Measurements from ENCODE around the gene ITFG2. TPM values are rescaled to one million over a fixed set of nuclear protein-coding genes. Genes with fewer than 3 reads are reported as not detected.

The ITFG2 gene
- total and polyA plus RNA-seq, 2 of the 13 experiments (the other 11 are each of a cell fraction or from before 2014, with no cell fraction given) = 14.8 to 15.5 TPM

DNA sequence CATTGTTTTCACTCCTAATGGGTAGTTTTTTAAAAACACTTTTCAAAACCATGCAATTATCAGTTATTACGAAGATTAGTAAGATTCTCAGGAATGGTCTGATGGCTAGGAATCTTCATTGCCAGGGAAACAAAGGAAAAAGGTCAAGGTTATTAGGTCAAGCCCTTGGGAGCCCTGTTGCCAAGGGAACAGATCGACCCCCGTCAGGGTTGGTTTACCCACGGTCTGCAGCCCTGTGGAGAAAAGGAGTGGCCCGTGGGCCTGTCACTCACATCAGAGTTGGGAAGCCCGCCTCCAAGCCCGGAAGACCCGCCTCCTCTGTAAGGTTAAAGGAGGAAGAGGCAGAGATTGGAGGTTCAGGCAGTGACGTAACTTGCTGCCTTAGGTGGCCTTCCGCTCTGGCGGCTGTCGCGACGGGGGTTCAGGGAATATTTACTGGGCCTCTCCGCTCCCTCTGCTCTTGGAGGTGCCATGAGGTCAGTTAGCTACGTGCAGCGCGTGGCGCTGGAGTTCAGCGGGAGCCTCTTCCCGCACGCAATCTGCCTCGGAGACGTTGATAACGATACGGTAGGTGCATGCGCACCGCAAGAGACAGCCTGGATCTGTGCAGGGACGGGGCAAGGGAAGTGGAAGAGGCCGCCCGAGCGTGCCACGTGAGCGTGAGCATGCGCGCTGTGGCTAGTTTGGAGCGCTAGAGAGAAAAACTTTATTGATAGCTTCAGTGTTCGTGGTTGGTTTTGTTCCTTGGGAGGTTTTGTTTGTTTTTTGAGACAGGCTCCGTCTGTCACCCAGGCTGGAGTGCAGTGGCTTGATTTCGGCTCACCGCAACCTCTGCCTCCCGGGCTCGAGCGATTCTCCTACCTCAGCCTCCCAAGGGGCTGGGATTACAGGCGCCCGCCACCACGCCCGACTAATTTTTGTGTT lies at the start of gene ITFG2 (continued):
- TF ChIP-seq KDM3A (CRISPR knock-in tag; IDR thresholded peaks at IDR 0.05; ENCODE audit: low read depth) (peak; percentile 88; the same call in 1 of the 2 replicates), ZNF337 (CRISPR knock-in tag; IDR thresholded peaks at IDR 0.05; ENCODE audit: borderline replicate concordance, low read depth) (peak; percentile 61; the same call in 1 of the 2 replicates), ZMYM4 (CRISPR knock-in tag; IDR thresholded peaks at IDR 0.05) (peak; percentile 93), GPN1 (CRISPR knock-in tag; IDR thresholded peaks at IDR 0.05; ENCODE audit: borderline replicate concordance) (0 out of 2 replicates have a peak, but pooled peaks have one; percentile 40), ZNF317 (CRISPR knock-in tag; IDR thresholded peaks at IDR 0.05) (peak; percentile 83), SALL2 (CRISPR knock-in tag; IDR thresholded peaks at IDR 0.05) (peak; percentile 96), GFI1 (CRISPR knock-in tag; IDR thresholded peaks at IDR 0.05; ENCODE audit: borderline replicate concordance) (peak; percentile 85), SMAD1 (CRISPR knock-in tag; IDR thresholded peaks at IDR 0.05; ENCODE audit: borderline replicate concordance, low read depth) (peak; percentile 84; the same call in 1 of the 2 replicates), YEATS2 (CRISPR knock-in tag; IDR thresholded peaks at IDR 0.05; ENCODE audit: borderline replicate concordance) (peak; percentile 97), HMG20B (CRISPR knock-in tag; conservative IDR thresholded peaks at IDR 0.05) (no peak; the same call in 1 of the 2 replicates), MYNN (CRISPR knock-in tag; IDR thresholded peaks at IDR 0.05; ENCODE audit: low read depth) (no peak), ZNF782 (CRISPR knock-in tag; IDR thresholded peaks at IDR 0.05; ENCODE audit: borderline replicate concordance) (peak; percentile 91), ZKSCAN8 (CRISPR knock-in tag; IDR thresholded peaks at IDR 0.05; ENCODE audit: borderline replicate concordance) (peak; percentile 90; the same call in 1 of the 2 replicates), NFE2 (CRISPR knock-in tag; IDR thresholded peaks at IDR 0.05) (no peak), RELA (CRISPR knock-in tag; IDR thresholded peaks at IDR 0.05) (no peak), MIER3 (CRISPR knock-in tag; IDR thresholded peaks at IDR 0.05; ENCODE audit: borderline replicate concordance) (peak; percentile 85), ZNF747 (CRISPR knock-in tag; IDR thresholded peaks at IDR 0.05; ENCODE audit: borderline replicate concordance) (0 out of 2 replicates have a peak, but pooled peaks have one; percentile 77), PRMT3 (CRISPR knock-in tag; IDR thresholded peaks at IDR 0.05; ENCODE audit: borderline replicate concordance, low read depth) (0 out of 2 replicates have a peak, but pooled peaks have one; percentile 68)
- TF ChIP-seq, protein P1, sequence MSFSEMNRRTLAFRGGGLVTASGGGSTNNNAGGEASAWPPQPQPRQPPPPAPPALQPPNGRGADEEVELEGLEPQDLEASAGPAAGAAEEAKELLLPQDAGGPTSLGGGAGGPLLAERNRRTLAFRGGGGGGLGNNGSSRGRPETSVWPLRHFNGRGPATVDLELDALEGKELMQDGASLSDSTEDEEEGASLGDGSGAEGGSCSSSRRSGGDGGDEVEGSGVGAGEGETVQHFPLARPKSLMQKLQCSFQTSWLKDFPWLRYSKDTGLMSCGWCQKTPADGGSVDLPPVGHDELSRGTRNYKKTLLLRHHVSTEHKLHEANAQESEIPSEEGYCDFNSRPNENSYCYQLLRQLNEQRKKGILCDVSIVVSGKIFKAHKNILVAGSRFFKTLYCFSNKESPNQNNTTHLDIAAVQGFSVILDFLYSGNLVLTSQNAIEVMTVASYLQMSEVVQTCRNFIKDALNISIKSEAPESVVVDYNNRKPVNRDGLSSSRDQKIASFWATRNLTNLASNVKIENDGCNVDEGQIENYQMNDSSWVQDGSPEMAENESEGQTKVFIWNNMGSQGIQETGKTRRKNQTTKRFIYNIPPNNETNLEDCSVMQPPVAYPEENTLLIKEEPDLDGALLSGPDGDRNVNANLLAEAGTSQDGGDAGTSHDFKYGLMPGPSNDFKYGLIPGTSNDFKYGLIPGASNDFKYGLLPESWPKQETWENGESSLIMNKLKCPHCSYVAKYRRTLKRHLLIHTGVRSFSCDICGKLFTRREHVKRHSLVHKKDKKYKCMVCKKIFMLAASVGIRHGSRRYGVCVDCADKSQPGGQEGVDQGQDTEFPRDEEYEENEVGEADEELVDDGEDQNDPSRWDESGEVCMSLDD (CRISPR knock-in tag; IDR thresholded peaks at IDR 0.05; ENCODE audit: borderline replicate concordance) = peak; percentile 81; the same call in 1 of the 2 replicates
- TF ChIP-seq, protein P2, sequence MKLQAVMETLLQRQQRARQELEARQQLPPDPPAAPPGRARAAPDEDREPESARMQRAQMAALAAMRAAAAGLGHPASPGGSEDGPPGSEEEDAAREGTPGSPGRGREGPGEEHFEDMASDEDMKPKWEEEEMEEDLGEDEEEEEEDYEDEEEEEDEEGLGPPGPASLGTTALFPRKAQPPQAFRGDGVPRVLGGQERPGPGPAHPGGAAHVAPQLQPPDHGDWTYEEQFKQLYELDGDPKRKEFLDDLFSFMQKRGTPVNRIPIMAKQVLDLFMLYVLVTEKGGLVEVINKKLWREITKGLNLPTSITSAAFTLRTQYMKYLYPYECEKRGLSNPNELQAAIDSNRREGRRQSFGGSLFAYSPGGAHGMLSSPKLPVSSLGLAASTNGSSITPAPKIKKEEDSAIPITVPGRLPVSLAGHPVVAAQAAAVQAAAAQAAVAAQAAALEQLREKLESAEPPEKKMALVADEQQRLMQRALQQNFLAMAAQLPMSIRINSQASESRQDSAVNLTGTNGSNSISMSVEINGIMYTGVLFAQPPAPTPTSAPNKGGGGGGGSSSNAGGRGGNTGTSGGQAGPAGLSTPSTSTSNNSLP (IDR thresholded peaks at IDR 0.05; ENCODE audit: low read depth, low read length) = no peak
- TF ChIP-seq, protein P3, sequence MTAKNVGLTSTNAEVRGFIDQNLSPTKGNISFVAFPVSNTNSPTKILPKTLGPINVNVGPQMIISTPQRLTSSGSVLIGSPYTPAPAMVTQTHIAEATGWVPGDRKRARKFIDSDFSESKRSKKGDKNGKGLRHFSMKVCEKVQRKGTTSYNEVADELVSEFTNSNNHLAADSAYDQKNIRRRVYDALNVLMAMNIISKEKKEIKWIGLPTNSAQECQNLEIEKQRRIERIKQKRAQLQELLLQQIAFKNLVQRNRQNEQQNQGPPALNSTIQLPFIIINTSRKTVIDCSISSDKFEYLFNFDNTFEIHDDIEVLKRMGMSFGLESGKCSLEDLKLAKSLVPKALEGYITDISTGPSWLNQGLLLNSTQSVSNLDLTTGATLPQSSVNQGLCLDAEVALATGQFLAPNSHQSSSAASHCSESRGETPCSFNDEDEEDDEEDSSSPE (CRISPR knock-in tag; IDR thresholded peaks at IDR 0.05) = peak; percentile 66
- TF ChIP-seq, protein P4, sequence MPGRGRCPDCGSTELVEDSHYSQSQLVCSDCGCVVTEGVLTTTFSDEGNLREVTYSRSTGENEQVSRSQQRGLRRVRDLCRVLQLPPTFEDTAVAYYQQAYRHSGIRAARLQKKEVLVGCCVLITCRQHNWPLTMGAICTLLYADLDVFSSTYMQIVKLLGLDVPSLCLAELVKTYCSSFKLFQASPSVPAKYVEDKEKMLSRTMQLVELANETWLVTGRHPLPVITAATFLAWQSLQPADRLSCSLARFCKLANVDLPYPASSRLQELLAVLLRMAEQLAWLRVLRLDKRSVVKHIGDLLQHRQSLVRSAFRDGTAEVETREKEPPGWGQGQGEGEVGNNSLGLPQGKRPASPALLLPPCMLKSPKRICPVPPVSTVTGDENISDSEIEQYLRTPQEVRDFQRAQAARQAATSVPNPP (CRISPR knock-in tag; IDR thresholded peaks at IDR 0.05) = no peak; the same call in 1 of the 2 replicates
